HepG2 (cell line): Measurements from ENCODE around the gene PDGFRA. TPM values are rescaled to one million over a fixed set of nuclear protein-coding genes. Genes with fewer than 3 reads are reported as not detected.

Experiments used
- AKAP8 ChIP-seq: sonication (generic); formaldehyde crosslinking; IDR thresholded peaks from 2 replicates; pipeline ENCODE4 v1.5.1; 2020; ENCODE audit warnings: mild to moderate bottlenecking, missing genetic modification reagents
- HNRNPH1 ChIP-seq: fragments of 200-400 bp; formaldehyde crosslinking; optimal IDR thresholded peaks from 2 replicates; pipeline ENCODE3; 2017; ENCODE audit warnings: mild to moderate bottlenecking, low read depth, low read length
- PHF8 ChIP-seq: sonication (generic); formaldehyde crosslinking; IDR thresholded peaks from 2 replicates; pipeline ENCODE4 v1.5.0; 2020; ENCODE audit warnings: missing genetic modification reagents
- SPEN ChIP-seq: sonication (generic); formaldehyde crosslinking; IDR thresholded peaks from 2 replicates; pipeline ENCODE4 v1.5.1; 2020; ENCODE audit warnings: low read depth, mild to moderate bottlenecking, missing genetic modification reagents
- TSC22D2 ChIP-seq: sonication (generic); formaldehyde crosslinking; IDR thresholded peaks from 2 replicates; pipeline ENCODE4 v1.5.1; 2020; ENCODE audit warnings: missing genetic modification reagents, mild to moderate bottlenecking, borderline replicate concordance
- ZNF33B ChIP-seq: sonication (generic); formaldehyde crosslinking; IDR thresholded peaks from 2 replicates; pipeline ENCODE4 v1.5.1; 2020; ENCODE audit warnings: mild to moderate bottlenecking, missing genetic modification reagents
- ZNF776 ChIP-seq: sonication (generic); formaldehyde crosslinking; IDR thresholded peaks from 2 replicates; pipeline ENCODE4 v1.4.0; 2020; ENCODE audit warnings: mild to moderate bottlenecking, missing genetic modification reagents
- ZNF782 ChIP-seq: sonication (generic); formaldehyde crosslinking; IDR thresholded peaks from 2 replicates; pipeline ENCODE4 v1.4.0; 2020; ENCODE audit warnings: missing genetic modification reagents, mild to moderate bottlenecking, borderline replicate concordance
- polyA plus RNA-seq, 8 experiments: library from polyadenylated mRNA; depleted of rRNA in 3 of 8; stranded (reverse) in 7 of 8; unstranded in 1 of 8; fragments of >200 nt; fragmentation: Illumina TruSeq in 4 of 8; extraction: Trizol in 4 of 8; gene quantifications; 2 replicates each; pipeline versions ENCODE4 v1.2.1 to v1.2.3, GENCODE V29; 2011 to 2016; ENCODE audit warnings: low read depth in 4 of 8, missing spikeins in 1 of 8, mixed read lengths in 1 of 8; ENCODE audit not compliant: insufficient read depth in 1 of 8
- total RNA-seq, 5 experiments: library from RNA; depleted of rRNA; stranded (reverse); fragments of >200 nt; fragmentation: Illumina TruSeq; extraction: Trizol; gene quantifications; 2 replicates each; pipeline ENCODE4 v1.2.3, GENCODE V29; 2016; ENCODE audit warnings: low read depth in 1 of 5
- TF ChIP-seq, protein P1 (sequence below), 2 experiments: sonication (generic) in 1 of 2; formaldehyde crosslinking in 1 of 2; IDR thresholded peaks; 2 replicates each; pipeline versions ENCODE4 v1.6.1 to v1.9.0; 2014 to 2022; ENCODE audit warnings: antibody characterized with exemption in 1 of 2, borderline replicate concordance in 1 of 2, inconsistent platforms in 1 of 2, low read depth in 1 of 2, missing genetic modification reagents in 1 of 2
- TF ChIP-seq, protein P2 (sequence below): sonication (generic); formaldehyde crosslinking; IDR thresholded peaks from 2 replicates; pipeline ENCODE4 v1.8.0; 2022; ENCODE audit warnings: mild to moderate bottlenecking, missing genetic modification reagents; ENCODE audit not compliant: insufficient replicate concordance
- TF ChIP-seq, protein P3 (sequence below): sonication (generic); formaldehyde crosslinking; IDR thresholded peaks from 2 replicates; pipeline ENCODE4 v1.4.0; 2020; ENCODE audit warnings: missing genetic modification reagents, low read depth, mild to moderate bottlenecking, borderline replicate concordance
- TF ChIP-seq, protein P4 (sequence below): sonication (generic); formaldehyde crosslinking; IDR thresholded peaks from 2 replicates; pipeline ENCODE4 v1.4.0; 2020; ENCODE audit warnings: missing genetic modification reagents
- TF ChIP-seq, protein P5 (sequence below): sonication (generic); formaldehyde crosslinking; IDR thresholded peaks from 2 replicates; pipeline ENCODE4 v1.4.0; 2020; ENCODE audit warnings: missing genetic modification reagents, borderline replicate concordance

The PDGFRA gene
- total and polyA plus RNA-seq, 2 of the 13 experiments (the other 11 are each of a cell fraction or from before 2014, with no cell fraction given): 0.04 TPM; not detected in 1

DNA sequence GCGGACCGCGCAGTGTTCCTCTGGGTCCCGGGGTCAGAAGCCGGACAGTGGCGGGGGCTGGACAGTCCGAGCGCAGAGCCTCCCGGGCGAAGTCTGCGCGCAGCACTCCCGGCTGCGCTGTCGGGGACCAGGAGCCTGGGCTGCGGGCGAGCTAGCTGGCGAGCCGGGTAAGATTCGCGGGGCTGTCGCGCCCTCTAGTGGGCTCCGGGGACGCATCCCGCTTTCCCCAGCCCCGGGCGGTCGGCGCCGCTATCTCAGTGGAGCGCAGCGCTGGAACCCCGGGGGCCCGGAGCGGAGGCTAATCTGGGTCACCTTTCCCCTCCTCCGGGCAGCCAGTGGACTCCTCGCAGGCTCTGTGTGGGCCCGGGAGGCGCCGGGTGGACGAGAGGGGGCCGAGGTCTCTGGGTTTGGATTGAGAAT lies 4.2 kb downstream of the PDGFRA start (continued):
- TF ChIP-seq, protein P1, sequence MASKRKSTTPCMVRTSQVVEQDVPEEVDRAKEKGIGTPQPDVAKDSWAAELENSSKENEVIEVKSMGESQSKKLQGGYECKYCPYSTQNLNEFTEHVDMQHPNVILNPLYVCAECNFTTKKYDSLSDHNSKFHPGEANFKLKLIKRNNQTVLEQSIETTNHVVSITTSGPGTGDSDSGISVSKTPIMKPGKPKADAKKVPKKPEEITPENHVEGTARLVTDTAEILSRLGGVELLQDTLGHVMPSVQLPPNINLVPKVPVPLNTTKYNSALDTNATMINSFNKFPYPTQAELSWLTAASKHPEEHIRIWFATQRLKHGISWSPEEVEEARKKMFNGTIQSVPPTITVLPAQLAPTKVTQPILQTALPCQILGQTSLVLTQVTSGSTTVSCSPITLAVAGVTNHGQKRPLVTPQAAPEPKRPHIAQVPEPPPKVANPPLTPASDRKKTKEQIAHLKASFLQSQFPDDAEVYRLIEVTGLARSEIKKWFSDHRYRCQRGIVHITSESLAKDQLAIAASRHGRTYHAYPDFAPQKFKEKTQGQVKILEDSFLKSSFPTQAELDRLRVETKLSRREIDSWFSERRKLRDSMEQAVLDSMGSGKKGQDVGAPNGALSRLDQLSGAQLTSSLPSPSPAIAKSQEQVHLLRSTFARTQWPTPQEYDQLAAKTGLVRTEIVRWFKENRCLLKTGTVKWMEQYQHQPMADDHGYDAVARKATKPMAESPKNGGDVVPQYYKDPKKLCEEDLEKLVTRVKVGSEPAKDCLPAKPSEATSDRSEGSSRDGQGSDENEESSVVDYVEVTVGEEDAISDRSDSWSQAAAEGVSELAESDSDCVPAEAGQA (IDR thresholded peaks at IDR 0.05; ENCODE audit: low read depth): no peak
- TF ChIP-seq, protein P1 (CRISPR knock-in tag; IDR thresholded peaks at IDR 0.05; ENCODE audit: borderline replicate concordance): no peak
- TF ChIP-seq SPEN: no peak
- TF ChIP-seq, protein P2, sequence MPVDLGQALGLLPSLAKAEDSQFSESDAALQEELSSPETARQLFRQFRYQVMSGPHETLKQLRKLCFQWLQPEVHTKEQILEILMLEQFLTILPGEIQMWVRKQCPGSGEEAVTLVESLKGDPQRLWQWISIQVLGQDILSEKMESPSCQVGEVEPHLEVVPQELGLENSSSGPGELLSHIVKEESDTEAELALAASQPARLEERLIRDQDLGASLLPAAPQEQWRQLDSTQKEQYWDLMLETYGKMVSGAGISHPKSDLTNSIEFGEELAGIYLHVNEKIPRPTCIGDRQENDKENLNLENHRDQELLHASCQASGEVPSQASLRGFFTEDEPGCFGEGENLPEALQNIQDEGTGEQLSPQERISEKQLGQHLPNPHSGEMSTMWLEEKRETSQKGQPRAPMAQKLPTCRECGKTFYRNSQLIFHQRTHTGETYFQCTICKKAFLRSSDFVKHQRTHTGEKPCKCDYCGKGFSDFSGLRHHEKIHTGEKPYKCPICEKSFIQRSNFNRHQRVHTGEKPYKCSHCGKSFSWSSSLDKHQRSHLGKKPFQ (CRISPR knock-in tag): no peak
- TF ChIP-seq, protein P3, sequence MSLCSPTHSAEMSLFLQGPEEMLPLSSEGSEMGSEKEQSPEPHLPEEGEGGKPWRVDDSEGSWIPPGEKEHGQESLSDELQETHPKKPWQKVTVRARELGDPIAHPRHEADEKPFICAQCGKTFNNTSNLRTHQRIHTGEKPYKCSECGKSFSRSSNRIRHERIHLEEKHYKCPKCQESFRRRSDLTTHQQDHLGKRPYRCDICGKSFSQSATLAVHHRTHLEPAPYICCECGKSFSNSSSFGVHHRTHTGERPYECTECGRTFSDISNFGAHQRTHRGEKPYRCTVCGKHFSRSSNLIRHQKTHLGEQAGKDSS: 0 out of 2 replicates have a peak, but pooled peaks have one; percentile 11
- no peak for TF ChIP-seq TSC22D2 (CRISPR knock-in tag)
- TF ChIP-seq ZNF776 (CRISPR knock-in tag): no peak
- TF ChIP-seq ZNF782 (CRISPR knock-in tag): no peak
- TF ChIP-seq PHF8 (CRISPR knock-in tag): peak; percentile 47; the same call in 1 of the 2 replicates
- TF ChIP-seq, protein P4, sequence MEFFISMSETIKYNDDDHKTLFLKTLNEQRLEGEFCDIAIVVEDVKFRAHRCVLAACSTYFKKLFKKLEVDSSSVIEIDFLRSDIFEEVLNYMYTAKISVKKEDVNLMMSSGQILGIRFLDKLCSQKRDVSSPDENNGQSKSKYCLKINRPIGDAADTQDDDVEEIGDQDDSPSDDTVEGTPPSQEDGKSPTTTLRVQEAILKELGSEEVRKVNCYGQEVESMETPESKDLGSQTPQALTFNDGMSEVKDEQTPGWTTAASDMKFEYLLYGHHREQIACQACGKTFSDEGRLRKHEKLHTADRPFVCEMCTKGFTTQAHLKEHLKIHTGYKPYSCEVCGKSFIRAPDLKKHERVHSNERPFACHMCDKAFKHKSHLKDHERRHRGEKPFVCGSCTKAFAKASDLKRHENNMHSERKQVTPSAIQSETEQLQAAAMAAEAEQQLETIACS: 0 out of 2 replicates have a peak, but pooled peaks have one; percentile 25
- no peak for TF ChIP-seq HNRNPH1
- TF ChIP-seq, protein P5, sequence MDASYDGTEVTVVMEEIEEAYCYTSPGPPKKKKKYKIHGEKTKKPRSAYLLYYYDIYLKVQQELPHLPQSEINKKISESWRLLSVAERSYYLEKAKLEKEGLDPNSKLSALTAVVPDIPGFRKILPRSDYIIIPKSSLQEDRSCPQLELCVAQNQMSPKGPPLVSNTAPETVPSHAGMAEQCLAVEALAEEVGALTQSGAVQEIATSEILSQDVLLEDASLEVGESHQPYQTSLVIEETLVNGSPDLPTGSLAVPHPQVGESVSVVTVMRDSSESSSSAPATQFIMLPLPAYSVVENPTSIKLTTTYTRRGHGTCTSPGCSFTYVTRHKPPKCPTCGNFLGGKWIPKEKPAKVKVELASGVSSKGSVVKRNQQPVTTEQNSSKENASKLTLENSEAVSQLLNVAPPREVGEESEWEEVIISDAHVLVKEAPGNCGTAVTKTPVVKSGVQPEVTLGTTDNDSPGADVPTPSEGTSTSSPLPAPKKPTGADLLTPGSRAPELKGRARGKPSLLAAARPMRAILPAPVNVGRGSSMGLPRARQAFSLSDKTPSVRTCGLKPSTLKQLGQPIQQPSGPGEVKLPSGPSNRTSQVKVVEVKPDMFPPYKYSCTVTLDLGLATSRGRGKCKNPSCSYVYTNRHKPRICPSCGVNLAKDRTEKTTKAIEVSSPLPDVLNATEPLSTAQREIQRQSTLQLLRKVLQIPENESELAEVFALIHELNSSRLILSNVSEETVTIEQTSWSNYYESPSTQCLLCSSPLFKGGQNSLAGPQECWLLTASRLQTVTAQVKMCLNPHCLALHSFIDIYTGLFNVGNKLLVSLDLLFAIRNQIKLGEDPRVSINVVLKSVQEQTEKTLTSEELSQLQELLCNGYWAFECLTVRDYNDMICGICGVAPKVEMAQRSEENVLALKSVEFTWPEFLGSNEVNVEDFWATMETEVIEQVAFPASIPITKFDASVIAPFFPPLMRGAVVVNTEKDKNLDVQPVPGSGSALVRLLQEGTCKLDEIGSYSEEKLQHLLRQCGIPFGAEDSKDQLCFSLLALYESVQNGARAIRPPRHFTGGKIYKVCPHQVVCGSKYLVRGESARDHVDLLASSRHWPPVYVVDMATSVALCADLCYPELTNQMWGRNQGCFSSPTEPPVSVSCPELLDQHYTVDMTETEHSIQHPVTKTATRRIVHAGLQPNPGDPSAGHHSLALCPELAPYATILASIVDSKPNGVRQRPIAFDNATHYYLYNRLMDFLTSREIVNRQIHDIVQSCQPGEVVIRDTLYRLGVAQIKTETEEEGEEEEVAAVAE (CRISPR knock-in tag): no peak
- no peak for TF ChIP-seq AKAP8 (CRISPR knock-in tag)
- TF ChIP-seq ZNF33B (CRISPR knock-in tag): no peak
